Endodermal cell (in vitro differentiated cells): ENCODE results near the gene ANAPC13. TPM values are rescaled to one million over a fixed set of nuclear protein-coding genes. Genes with fewer than 3 reads are reported as not detected.

Experiments used
- DNase-seq: peaks from one replicate; pipeline ENCODE4 v3.0.0-alpha.2; 2017
- H3K27ac ChIP-seq: 2 replicates; pipeline ENCODE4 v1.5.1; 2013; ENCODE audit warnings: mild to moderate bottlenecking, low read depth, low read length, moderate library complexity
- H3K27me3 ChIP-seq: 2 replicates; pipeline ENCODE4 v1.6.1; 2013; ENCODE audit warnings: mild to moderate bottlenecking, low read length, moderate library complexity; ENCODE audit not compliant: insufficient read depth, control insufficient read depth, poor library complexity, severe bottlenecking
- H3K36me3 ChIP-seq: 2 replicates; pipeline ENCODE4 v1.7.0; 2013; ENCODE audit warnings: mild to moderate bottlenecking, low read length, moderate library complexity; ENCODE audit not compliant: control insufficient read depth, insufficient read depth
- H3K4me1 ChIP-seq: one replicate; pipeline ENCODE4 v1.7.0; 2013; ENCODE audit warnings: low read length; ENCODE audit not compliant: control insufficient read depth, insufficient read depth
- H3K4me3 ChIP-seq: 2 replicates; pipeline ENCODE4 v1.5.1; 2013; ENCODE audit warnings: mild to moderate bottlenecking, low read length, moderate library complexity
- H3K9ac ChIP-seq: 2 replicates; pipeline ENCODE4 v1.6.1; 2013; ENCODE audit warnings: mild to moderate bottlenecking, low read length, moderate library complexity; ENCODE audit not compliant: poor library complexity, severe bottlenecking; ENCODE audit errors: extremely low read depth
- H3K9me3 ChIP-seq: 2 replicates; pipeline ENCODE4 v1.6.1; 2013; ENCODE audit warnings: mild to moderate bottlenecking, low read length, moderate library complexity; ENCODE audit not compliant: control insufficient read depth
- H3K27ac Mint-ChIP-seq: 2 replicates; pipeline ENCODE4 v1.8.0; 2020; ENCODE audit warnings: mixed read lengths
- H3K27me3 Mint-ChIP-seq: 2 replicates; pipeline ENCODE4 v1.8.0; 2021; ENCODE audit warnings: mild to moderate bottlenecking, mixed read lengths; ENCODE audit not compliant: insufficient read depth
- H3K36me3 Mint-ChIP-seq: 2 replicates; pipeline ENCODE4 v1.8.0; 2020; ENCODE audit warnings: low read depth, mixed read lengths
- H3K4me1 Mint-ChIP-seq: 2 replicates; pipeline ENCODE4 v1.8.0; 2020; ENCODE audit warnings: mixed read lengths
- H3K4me3 Mint-ChIP-seq: 2 replicates; pipeline ENCODE4 v1.8.0; 2020; ENCODE audit warnings: mild to moderate bottlenecking, moderate library complexity, mixed read lengths
- H3K9me3 Mint-ChIP-seq: 2 replicates; pipeline ENCODE4 v1.8.0; 2020; ENCODE audit warnings: mild to moderate bottlenecking, mixed read lengths
- WGBS, 2 experiments: methylation state at CpG; one replicate each; pipeline versions ENCODE4 v1.1.5 to v1.1.7; 2013; ENCODE audit warnings: missing lambda C conversion rate in 2 of 2, mixed read lengths in 1 of 2; ENCODE audit not compliant: insufficient coverage in 1 of 2, insufficient read length in 1 of 2; 5-methylcytosine and 5-hydroxymethylcytosine counted together
- total RNA-seq, 2 donors: library from RNA; stranded (reverse); fragmentation: NEBNext Ultra II Directional in 1 of 2; extraction: Animal tissue kit (Norgen Biotek cat#: 25700) in 1 of 2; gene quantifications; 2 replicates in 1 of 2; 3 replicates in 1 of 2; pipeline ENCODE4 v1.2.1, GENCODE V29; 2021
- TF ChIP-seq, protein P1 (sequence below): fragments of 200-600 bp; sonication (generic); conservative IDR thresholded peaks from 2 replicates; pipeline ENCODE4 v1.5.0; 2021; ENCODE audit warnings: antibody characterized with exemption, mild to moderate bottlenecking

ANAPC13 gene
- total RNA-seq, 2 donors from 2014 or later: 28.6 to 29.3 TPM

DNA sequence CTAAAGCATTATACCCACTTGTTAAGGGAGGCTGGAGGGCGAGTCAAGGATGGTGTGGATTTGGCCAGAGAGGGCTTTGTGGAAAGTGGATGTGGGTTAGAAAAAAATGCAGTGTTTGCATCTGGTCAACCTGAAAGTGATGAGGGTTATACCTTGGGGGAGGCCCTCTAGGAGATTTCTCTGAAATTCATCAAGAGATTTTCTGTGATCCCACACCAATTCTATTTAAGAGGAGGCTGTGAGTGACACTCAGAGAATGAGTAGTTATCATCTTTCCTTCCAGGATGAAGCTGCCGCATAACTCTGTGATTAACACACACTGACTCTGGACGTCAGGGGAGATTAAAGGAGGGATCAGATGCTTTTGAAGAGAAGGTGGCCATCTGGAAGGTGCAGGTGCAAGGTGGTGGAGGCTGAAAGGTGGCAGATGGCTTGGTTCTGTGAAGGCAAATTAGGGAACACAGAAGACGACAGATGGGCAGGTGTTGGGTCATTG, 54.8 kb downstream of the ANAPC13 start:
- 79 to 87% methylated on average over 3 to 4 of the region's 4 CpGs for WGBS, 2 experiments
- no peak overlapping the region for H3K4me3 ChIP-seq
- H3K4me1 ChIP-seq: no peaks in the 10 kb centered on the region
- Mint-ChIP-seq H3K4me1 (no peaks in the 10 kb centered on the region), H3K4me3 (no peak overlapping the region), H3K36me3 (no peaks in the 10 kb centered on the region), H3K27ac (no peak overlapping the region), H3K9me3 (peaks cover 2% of the 10 kb centered on the region), H3K27me3 (peaks cover 4% of the 10 kb centered on the region)
- TF ChIP-seq, protein P1, sequence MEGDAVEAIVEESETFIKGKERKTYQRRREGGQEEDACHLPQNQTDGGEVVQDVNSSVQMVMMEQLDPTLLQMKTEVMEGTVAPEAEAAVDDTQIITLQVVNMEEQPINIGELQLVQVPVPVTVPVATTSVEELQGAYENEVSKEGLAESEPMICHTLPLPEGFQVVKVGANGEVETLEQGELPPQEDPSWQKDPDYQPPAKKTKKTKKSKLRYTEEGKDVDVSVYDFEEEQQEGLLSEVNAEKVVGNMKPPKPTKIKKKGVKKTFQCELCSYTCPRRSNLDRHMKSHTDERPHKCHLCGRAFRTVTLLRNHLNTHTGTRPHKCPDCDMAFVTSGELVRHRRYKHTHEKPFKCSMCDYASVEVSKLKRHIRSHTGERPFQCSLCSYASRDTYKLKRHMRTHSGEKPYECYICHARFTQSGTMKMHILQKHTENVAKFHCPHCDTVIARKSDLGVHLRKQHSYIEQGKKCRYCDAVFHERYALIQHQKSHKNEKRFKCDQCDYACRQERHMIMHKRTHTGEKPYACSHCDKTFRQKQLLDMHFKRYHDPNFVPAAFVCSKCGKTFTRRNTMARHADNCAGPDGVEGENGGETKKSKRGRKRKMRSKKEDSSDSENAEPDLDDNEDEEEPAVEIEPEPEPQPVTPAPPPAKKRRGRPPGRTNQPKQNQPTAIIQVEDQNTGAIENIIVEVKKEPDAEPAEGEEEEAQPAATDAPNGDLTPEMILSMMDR: no peak
- no peaks in the 10 kb centered on the region for H3K36me3 ChIP-seq
- H3K9ac ChIP-seq: no peak overlapping the region
- no peaks in the 10 kb centered on the region for H3K27me3 ChIP-seq
- no peak for DNase-seq
- no peaks in the 10 kb centered on the region for H3K9me3 ChIP-seq
- no peak overlapping the region for H3K27ac ChIP-seq

DNA sequence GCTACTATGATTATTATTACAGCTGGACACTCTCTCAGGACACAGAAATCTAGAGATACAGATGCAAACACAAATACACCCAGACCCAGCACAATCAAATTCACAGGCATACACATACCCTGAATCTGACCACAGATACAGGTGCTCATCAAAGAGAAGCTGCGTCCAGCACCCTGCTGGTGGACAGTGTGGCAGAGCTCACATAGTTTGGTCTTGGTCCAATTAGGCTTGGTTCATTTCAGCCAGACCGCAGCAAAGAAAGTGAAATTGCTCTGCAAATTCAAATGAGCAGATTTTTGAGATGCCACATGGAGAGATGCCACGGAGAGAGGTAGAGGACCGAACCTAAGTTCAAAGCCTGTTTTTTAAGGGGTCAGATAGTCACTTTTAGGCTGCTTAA, 55.6 kb downstream of the ANAPC13 start:
- no peak overlapping the region for H3K4me3 ChIP-seq
- no peaks in the 10 kb centered on the region for H3K36me3 ChIP-seq
- no peaks in the 10 kb centered on the region for H3K9me3 ChIP-seq
- H3K4me1 Mint-ChIP-seq: no peaks in the 10 kb centered on the region
- H3K4me1 ChIP-seq: no peaks in the 10 kb centered on the region
- peaks cover 4% of the 10 kb centered on the region for H3K27me3 Mint-ChIP-seq
- no peak overlapping the region for H3K27ac ChIP-seq
- H3K36me3 Mint-ChIP-seq: no peaks in the 10 kb centered on the region
- TF ChIP-seq, protein P1: no peak
- 92% methylated on average over 4 of the region's 4 CpGs for WGBS, 2 experiments
- peaks cover under 1% of the 10 kb centered on the region for H3K9me3 Mint-ChIP-seq
- no peak for DNase-seq
- H3K27me3 ChIP-seq: no peaks in the 10 kb centered on the region
- H3K27ac Mint-ChIP-seq: no peak overlapping the region
- H3K4me3 Mint-ChIP-seq: no peak overlapping the region
- H3K9ac ChIP-seq: no peak overlapping the region

DNA sequence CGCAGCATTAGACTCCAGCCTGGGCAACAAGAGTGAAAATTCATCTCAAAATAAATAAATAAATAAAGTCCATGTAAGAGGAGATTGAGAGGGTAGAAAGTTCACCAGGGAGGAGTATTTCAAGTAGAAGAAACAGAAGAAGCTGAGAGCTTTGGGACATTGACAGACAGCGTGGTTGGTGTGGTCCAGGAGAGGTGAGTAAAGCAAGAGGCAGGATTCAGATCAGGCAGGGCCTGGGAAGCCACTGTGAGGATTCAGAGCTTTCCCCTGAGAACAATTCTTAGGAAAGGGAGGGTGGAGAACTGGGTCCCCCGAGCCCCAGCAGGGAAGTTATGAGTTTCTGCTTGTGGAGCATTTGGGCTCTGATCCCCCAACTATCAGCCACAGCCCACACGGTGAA, 57.4 kb downstream of the ANAPC13 start:
- Mint-ChIP-seq H3K27me3 (peaks cover 4% of the 10 kb centered on the region), H3K27ac (no peak overlapping the region), H3K9me3 (no peaks in the 10 kb centered on the region), H3K4me1 (no peaks in the 10 kb centered on the region), H3K36me3 (no peaks in the 10 kb centered on the region), H3K4me3 (no peak overlapping the region)
- 89 to 100% methylated on average over 1 to 4 of the region's 4 CpGs for WGBS, 2 experiments
- H3K4me1 ChIP-seq: no peaks in the 10 kb centered on the region
- no peaks in the 10 kb centered on the region for H3K27me3 ChIP-seq
- DNase-seq: no peak
- no peaks in the 10 kb centered on the region for H3K36me3 ChIP-seq
- H3K4me3 ChIP-seq: no peak overlapping the region
- H3K9me3 ChIP-seq: no peaks in the 10 kb centered on the region
- TF ChIP-seq, protein P1: no peak
- H3K9ac ChIP-seq: no peak overlapping the region
- H3K27ac ChIP-seq: no peak overlapping the region

Other genes with a start within 250 kb of the ANAPC13 start
- gene RYK, start 235.1 kb downstream of the ANAPC13 start, total RNA-seq: 10 to 100 TPM; 79.2 to 85.5 TPM
- gene AMOTL2, start 111.5 kb downstream of the ANAPC13 start, total RNA-seq: 100 to 1,000 TPM; 109 to 153 TPM
- 10 to 100 TPM; 21.2 to 33.0 TPM for gene CEP63, start 72 bp upstream of the ANAPC13 start, total RNA-seq
- gene KY, start 165.0 kb upstream of the ANAPC13 start, total RNA-seq: not detected